GM15510 (cell line): ENCODE results near the gene ZNF282.

Experiments
- POLR2A ChIP-seq: IDR thresholded peaks from 3 replicates; pipeline ENCODE4 v1.6.1; 2011; ENCODE audit warnings: borderline replicate concordance; ENCODE audit not compliant: insufficient read length; ENCODE audit errors: extremely low read depth

ZNF282 gene

GRCh38 chr7:149209518-149210269, 14.3 kb downstream of the ZNF282 start:
- TF ChIP-seq POLR2A, result no peak

GRCh38 chr7:149210551-149210950, 15.2 kb downstream of the ZNF282 start:
- TF ChIP-seq POLR2A, result no peak

- TF ChIP-seq POLR2A, result no peak
Measured at GRCh38 chr7:149214020-149214720, 18.8 kb downstream of the ZNF282 start.

GRCh38 chr7:149216402-149216801, 21.1 kb downstream of the ZNF282 start:
- no peak for TF ChIP-seq POLR2A

- no peak for TF ChIP-seq POLR2A
Measured at GRCh38 chr7:149217570-149217969, 22.2 kb downstream of the ZNF282 start.

- TF ChIP-seq POLR2A, result no peak
Measured at GRCh38 chr7:149218469-149219420, 23.4 kb downstream of the ZNF282 start.

- TF ChIP-seq POLR2A, result no peak
Measured at GRCh38 chr7:149220534-149220933, 25.2 kb downstream of the ZNF282 start.

- TF ChIP-seq POLR2A, result no peak
Measured at GRCh38 chr7:149223176-149223575, 27.8 kb downstream of the ZNF282 start.

GRCh38 chr7:149223761-149224160, 28.4 kb downstream of the ZNF282 start:
- no peak for TF ChIP-seq POLR2A

GRCh38 chr7:149224352-149224751, 29.0 kb downstream of the ZNF282 start:
- TF ChIP-seq POLR2A, result no peak

GRCh38 chr7:149225106-149225505, 29.8 kb downstream of the ZNF282 start:
- TF ChIP-seq POLR2A, result no peak

- no peak for TF ChIP-seq POLR2A
Measured at GRCh38 chr7:149225656-149226055, 30.3 kb downstream of the ZNF282 start.

- no peak for TF ChIP-seq POLR2A
Measured at GRCh38 chr7:149226840-149227494, 31.6 kb downstream of the ZNF282 start.

GRCh38 chr7:149228831-149229471, 33.6 kb downstream of the ZNF282 start:
- TF ChIP-seq POLR2A, result no peak

GRCh38 chr7:149229526-149229925, 34.2 kb downstream of the ZNF282 start:
- no peak for TF ChIP-seq POLR2A

GRCh38 chr7:149232362-149232761, 37.0 kb downstream of the ZNF282 start:
- no peak for TF ChIP-seq POLR2A
